ENCODE measurements around the gene SNX27.
"Not testable (repeated sequence)": the region's sequence is repeated elsewhere in the genome, so short reads cannot be mapped to it uniquely, and the experiment has no call there.

Gene SNX27

GRCh38 chr1:151643085-151643484 is 31.2 kb downstream of the SNX27 start:
- DNase-seq, result not testable (repeated sequence)

GRCh38 chr1:151644001-151644400 is 32.2 kb downstream of the SNX27 start:
- no peak for DNase-seq

GRCh38 chr1:151653397-151653796 is 41.5 kb downstream of the SNX27 start:
- no peak for DNase-seq

GRCh38 chr1:151655371-151655770 is 43.5 kb downstream of the SNX27 start:
- DNase-seq, result no peak

GRCh38 chr1:151661751-151662150 is 49.9 kb downstream of the SNX27 start:
- DNase-seq, result no peak

- DNase-seq, result no peak
Measured at GRCh38 chr1:151668090-151668489, 56.2 kb downstream of the SNX27 start.

- not testable (repeated sequence) for DNase-seq
Measured at GRCh38 chr1:151670036-151670675, 58.3 kb downstream of the SNX27 start.

- no peak for DNase-seq
Measured at GRCh38 chr1:151673407-151673806, 61.6 kb downstream of the SNX27 start.

- DNase-seq, result no peak
Measured at GRCh38 chr1:151680391-151680790, 68.5 kb downstream of the SNX27 start.

- no peak for DNase-seq
Measured at GRCh38 chr1:151680826-151681225, 69.0 kb downstream of the SNX27 start.

GRCh38 chr1:151681923-151682322 is 70.1 kb downstream of the SNX27 start:
- no peak for DNase-seq

- not testable (repeated sequence) for DNase-seq
Measured at GRCh38 chr1:151682901-151683300, 71.1 kb downstream of the SNX27 start.

- no peak for DNase-seq
Measured at GRCh38 chr1:151684128-151684527, 72.3 kb downstream of the SNX27 start.

GRCh38 chr1:151686561-151686960 is 74.7 kb downstream of the SNX27 start:
- no peak for DNase-seq

- no peak for DNase-seq
Measured at GRCh38 chr1:151689494-151689893, 77.6 kb downstream of the SNX27 start.

- no peak for DNase-seq
Measured at GRCh38 chr1:151692226-151692625, 80.4 kb downstream of the SNX27 start.

- no peak for DNase-seq
Measured at GRCh38 chr1:151693057-151693651, 81.3 kb downstream of the SNX27 start.

- DNase-seq, result no peak
Measured at GRCh38 chr1:151701515-151701914, 89.7 kb downstream of the SNX27 start.

GRCh38 chr1:151702936-151703335 is 91.1 kb downstream of the SNX27 start:
- DNase-seq, result no peak

GRCh38 chr1:151703813-151704212 is 92.0 kb downstream of the SNX27 start:
- no peak for DNase-seq

- no peak for DNase-seq
Measured at GRCh38 chr1:151704246-151704645, 92.4 kb downstream of the SNX27 start.

GRCh38 chr1:151705146-151705545 is 93.3 kb downstream of the SNX27 start:
- no peak for DNase-seq

- no peak for DNase-seq
Measured at GRCh38 chr1:151705753-151706463, 94.1 kb downstream of the SNX27 start.

Measured in activated CD4-positive, CD25-positive, alpha-beta regulatory T cell treated with anti-CD3 and anti-CD28 coated beads, Interleukin-2, amount 50 U/mL, for 72 hours (primary cell).